RWPE1 (cell line): ENCODE results near the gene AHNAK2.

ENCODE experiments used
- CTCF ChIA-PET: fragments of 350-600 bp; sonication (Branson Sonifier 250); formaldehyde crosslinking; extraction: SDS; loops from one replicate; lab custom pipeline; 2021; lab: Yijun Ruan, JAX
- POLR2A ChIA-PET: fragments of 400-600 bp; formaldehyde crosslinking; extraction: SDS; loops from one replicate; lab custom pipeline; 2020; ENCODE audit warnings: antibody characterized with exemption; ENCODE audit not compliant: low non-redundant PET; lab: Yijun Ruan, JAX
- DNase-seq: peaks from one replicate; pipeline ENCODE4 v3.0.0; 2012; ENCODE audit warnings: low spot score
- H3K27ac ChIP-seq: fragments of 450-650 bp; 2 replicates; pipeline ENCODE4 v1.5.1; 2017
- TF ChIP-seq, protein P1 (sequence below): fragments of 450-650 bp; conservative IDR thresholded peaks from 2 replicates; pipeline ENCODE4 v1.5.1; 2017; ENCODE audit warnings: low read depth, mild to moderate bottlenecking

AHNAK2 gene

DNA sequence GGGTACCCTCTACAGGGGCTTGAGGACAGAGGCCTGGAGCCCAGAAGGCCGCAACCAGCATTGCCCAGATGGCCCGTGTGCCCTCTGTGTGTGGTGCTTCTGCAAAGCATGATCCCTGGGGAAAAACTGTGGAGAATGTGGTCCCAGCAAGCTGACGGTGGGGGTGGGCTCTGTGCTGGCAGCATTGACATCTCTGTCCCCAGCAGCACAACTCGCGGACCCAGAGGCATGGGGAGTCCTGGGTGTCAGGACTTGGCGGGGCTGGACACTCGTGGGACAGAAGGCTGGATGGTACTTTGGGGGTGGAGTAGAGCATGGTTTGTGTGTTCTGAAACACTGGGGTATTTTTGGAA, 11.8 kb upstream of the AHNAK2 start:
- ChIA-PET POLR2A (no interaction called here), CTCF (no interaction called here)
- peak overlapping the region; percentile 57 for H3K27ac ChIP-seq
- TF ChIP-seq, protein P1, sequence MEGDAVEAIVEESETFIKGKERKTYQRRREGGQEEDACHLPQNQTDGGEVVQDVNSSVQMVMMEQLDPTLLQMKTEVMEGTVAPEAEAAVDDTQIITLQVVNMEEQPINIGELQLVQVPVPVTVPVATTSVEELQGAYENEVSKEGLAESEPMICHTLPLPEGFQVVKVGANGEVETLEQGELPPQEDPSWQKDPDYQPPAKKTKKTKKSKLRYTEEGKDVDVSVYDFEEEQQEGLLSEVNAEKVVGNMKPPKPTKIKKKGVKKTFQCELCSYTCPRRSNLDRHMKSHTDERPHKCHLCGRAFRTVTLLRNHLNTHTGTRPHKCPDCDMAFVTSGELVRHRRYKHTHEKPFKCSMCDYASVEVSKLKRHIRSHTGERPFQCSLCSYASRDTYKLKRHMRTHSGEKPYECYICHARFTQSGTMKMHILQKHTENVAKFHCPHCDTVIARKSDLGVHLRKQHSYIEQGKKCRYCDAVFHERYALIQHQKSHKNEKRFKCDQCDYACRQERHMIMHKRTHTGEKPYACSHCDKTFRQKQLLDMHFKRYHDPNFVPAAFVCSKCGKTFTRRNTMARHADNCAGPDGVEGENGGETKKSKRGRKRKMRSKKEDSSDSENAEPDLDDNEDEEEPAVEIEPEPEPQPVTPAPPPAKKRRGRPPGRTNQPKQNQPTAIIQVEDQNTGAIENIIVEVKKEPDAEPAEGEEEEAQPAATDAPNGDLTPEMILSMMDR: no peak
- no peak for DNase-seq

- ChIA-PET POLR2A (no interaction called here), CTCF (interaction anchor here (0.5 kb wide), 1 partner anchor 14 kb away, joined by 3 read pairs; no protein-coding TSS in a partner anchor)
- H3K27ac ChIP-seq: peak overlapping the region; percentile 57
- DNase-seq: no peak
- TF ChIP-seq, protein P1: no peak
These were observed 11.2 kb upstream of the AHNAK2 start for GRCh38 chr14:104989236-104989950.

GRCh38 chr14:104986487-104987164, 8.5 kb upstream of the AHNAK2 start:
- CTCF ChIA-PET: no interaction called here
- H3K27ac ChIP-seq: peak overlapping the region; percentile 100
- POLR2A ChIA-PET: no interaction called here
- DNase-seq: no peak
- TF ChIP-seq, protein P1: no peak

DNA sequence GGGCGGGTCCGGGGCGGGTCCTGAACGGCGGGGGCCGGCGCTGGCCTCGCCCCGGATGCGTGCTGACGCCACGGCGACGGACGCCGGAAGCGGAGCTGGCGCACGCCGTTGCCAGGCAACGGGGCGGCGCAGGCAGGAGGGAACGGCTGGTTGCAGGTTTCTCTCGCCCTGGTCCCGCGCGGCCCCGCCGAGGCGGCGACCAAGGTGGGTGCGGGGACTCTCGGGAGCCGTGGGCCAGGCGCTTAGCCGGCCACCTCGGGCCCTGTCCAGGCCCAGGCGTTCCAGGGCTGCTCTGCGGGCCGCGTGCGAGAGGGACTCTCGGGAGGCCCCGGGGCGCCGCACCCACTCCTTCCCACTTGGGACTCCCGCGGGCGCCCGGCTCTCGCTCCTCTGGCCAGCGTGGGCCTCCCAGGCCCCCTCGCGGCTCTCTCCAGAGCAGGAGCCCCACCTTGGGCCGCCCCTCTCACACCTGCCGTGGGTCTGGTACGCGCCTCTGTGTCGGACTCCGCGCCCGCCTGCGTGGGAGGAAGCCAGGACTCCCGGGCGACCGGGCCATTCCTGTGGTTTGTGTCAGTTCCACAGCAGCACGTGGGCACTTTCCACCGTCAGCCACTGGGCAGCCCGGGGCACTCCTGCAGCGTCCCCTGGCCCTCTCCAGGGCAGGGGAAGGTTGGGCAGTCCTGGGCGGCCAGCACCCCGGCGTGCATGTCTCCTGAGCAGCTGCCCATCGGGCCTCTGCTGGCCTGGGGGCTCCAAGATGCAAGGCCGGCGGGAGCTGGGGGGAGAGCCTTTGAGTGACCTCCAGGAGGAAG, 7.7 kb upstream of the AHNAK2 start, which contains the start of gene CLBA1:
CLBA1 (plus strand) TSS at position 114 of the 812 bp plus-strand sequence; CDS start at position 758, 644 bp downstream.
- H3K27ac ChIP-seq: peak within 1 kb of the TSS; percentile 100
- ChIA-PET CTCF (interaction anchor here (2.4 to 2.7 kb wide), 2 partner anchors 10 to 60 kb away, joined by 8 to 10 read pairs; no protein-coding TSS in a partner anchor), POLR2A (interaction anchor here (0.6 to 1.0 kb wide), 3 partner anchors 9 to 18 kb away, joined by 3 to 4 read pairs (median 4); no protein-coding TSS in a partner anchor)
- DNase-seq: peak; percentile 91
- TF ChIP-seq, protein P1: no peak

DNA sequence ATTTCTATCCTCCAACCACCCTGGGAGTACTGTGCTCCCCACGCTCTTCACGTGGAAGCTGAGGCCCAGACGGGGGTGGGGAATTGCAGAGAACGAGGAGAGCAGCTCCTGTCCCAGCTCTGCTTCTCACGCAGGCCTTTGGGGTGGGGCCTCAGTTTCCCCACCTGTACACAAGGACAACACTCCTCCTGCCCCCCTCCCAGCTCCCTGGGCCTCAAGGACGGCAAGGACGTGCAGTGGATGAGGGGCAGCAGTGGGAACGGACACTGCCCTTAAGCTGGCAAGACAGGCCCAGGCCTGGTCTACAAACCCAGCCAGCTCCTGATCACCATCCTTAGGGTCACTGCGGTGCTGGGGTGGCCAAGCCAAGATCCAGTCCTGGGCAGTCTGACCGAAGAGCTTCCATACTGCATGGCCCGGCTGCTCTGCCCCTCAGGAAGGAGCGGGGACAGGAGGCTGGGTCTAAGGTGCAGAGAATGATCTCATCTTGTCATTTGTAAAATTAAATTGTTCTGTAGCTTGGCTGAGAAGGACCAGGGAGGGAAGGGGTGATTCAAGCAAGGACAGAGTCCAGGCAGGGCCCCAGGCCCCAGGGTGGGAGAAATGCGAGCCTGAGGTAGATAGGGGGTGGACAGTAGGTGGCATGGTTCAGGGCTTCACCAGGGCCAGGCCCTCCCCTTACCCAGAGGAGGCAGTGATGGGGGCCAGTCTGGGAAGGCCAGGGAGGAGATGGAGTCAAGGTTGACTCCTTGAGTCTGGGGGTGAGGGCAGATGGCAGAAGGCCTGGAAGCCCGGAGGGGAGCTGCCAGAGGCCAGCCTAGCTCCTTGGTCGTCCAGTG, 6.1 kb upstream of the AHNAK2 start:
- TF ChIP-seq, protein P1: no peak
- ChIA-PET CTCF (interaction anchor here (2.4 to 2.7 kb wide), 2 partner anchors 8 to 61 kb away, joined by 8 to 10 read pairs; no protein-coding TSS in a partner anchor), POLR2A (no interaction called here)
- no peak for DNase-seq
- H3K27ac ChIP-seq: peak overlapping the region; percentile 100
